ENCODE results near the gene PSD2.

The PSD2 gene

GRCh38 chr5:139759219-139759721, 36.3 kb upstream of the PSD2 start:
- in situ Hi-C loops (cut with MboI; ENCODE audit: low pct_unique_long_range_greater_than_20kb, low sequenced_read_pairs, unreplicated experiment), result no loop called here
- TF ChIP-seq CTCF (IDR thresholded peaks at IDR 0.05; ENCODE audit: extremely low read depth, insufficient read depth, missing control alignments), result no peak
- no peak for DNase-seq (ENCODE audit: low spot score)

- in situ Hi-C loops (cut with MboI; ENCODE audit: low pct_unique_long_range_greater_than_20kb, low sequenced_read_pairs, unreplicated experiment), result loop anchor here (10.0 kb wide), 1 partner anchor 126 kb away; no protein-coding TSS in a partner anchor
- no peak for TF ChIP-seq CTCF (IDR thresholded peaks at IDR 0.05; ENCODE audit: extremely low read depth, insufficient read depth, missing control alignments)
- DNase-seq (ENCODE audit: low spot score), result no peak
These were observed 35.2 kb upstream of the PSD2 start for GRCh38 chr5:139760066-139761056.

- no peak for TF ChIP-seq CTCF (IDR thresholded peaks at IDR 0.05; ENCODE audit: extremely low read depth, insufficient read depth, missing control alignments)
- no peak for DNase-seq (ENCODE audit: low spot score)
- in situ Hi-C loops (cut with MboI; ENCODE audit: low pct_unique_long_range_greater_than_20kb, low sequenced_read_pairs, unreplicated experiment), result loop anchor here (10.0 kb wide), 1 partner anchor 126 kb away; no protein-coding TSS in a partner anchor
These were observed 34.6 kb upstream of the PSD2 start for GRCh38 chr5:139761057-139761450.

GRCh38 chr5:139761501-139761900, 34.1 kb upstream of the PSD2 start:
- in situ Hi-C loops (cut with MboI; ENCODE audit: low pct_unique_long_range_greater_than_20kb, low sequenced_read_pairs, unreplicated experiment), result loop anchor here (10.0 kb wide), 1 partner anchor 127 kb away; no protein-coding TSS in a partner anchor
- TF ChIP-seq CTCF (IDR thresholded peaks at IDR 0.05; ENCODE audit: extremely low read depth, insufficient read depth, missing control alignments), result no peak
- no peak for DNase-seq (ENCODE audit: low spot score)

- in situ Hi-C loops (cut with MboI; ENCODE audit: low pct_unique_long_range_greater_than_20kb, low sequenced_read_pairs, unreplicated experiment), result loop anchor here (10.0 kb wide), 1 partner anchor 128 kb away; no protein-coding TSS in a partner anchor
- no peak for DNase-seq (ENCODE audit: low spot score)
- no peak for TF ChIP-seq CTCF (IDR thresholded peaks at IDR 0.05; ENCODE audit: extremely low read depth, insufficient read depth, missing control alignments)
These were observed 32.9 kb upstream of the PSD2 start for GRCh38 chr5:139762615-139763170.

GRCh38 chr5:139763280-139763929, 32.2 kb upstream of the PSD2 start:
- no peak for TF ChIP-seq CTCF (IDR thresholded peaks at IDR 0.05; ENCODE audit: extremely low read depth, insufficient read depth, missing control alignments)
- no peak for DNase-seq (ENCODE audit: low spot score)
- in situ Hi-C loops (cut with MboI; ENCODE audit: low pct_unique_long_range_greater_than_20kb, low sequenced_read_pairs, unreplicated experiment), result loop anchor here (10.0 kb wide), 1 partner anchor 129 kb away; no protein-coding TSS in a partner anchor
